Measurements from ENCODE around the gene C11orf98.

The C11orf98 gene

GRCh38 chr11:62671608-62672389 lies 6.8 kb upstream of the C11orf98 start, which contains the start of the genes LBHD1 and UQCC3:
LBHD1 (minus strand) TSS chr11:62672267; CDS start chr11:62670031, 2,236 bp downstream.
UQCC3 (plus strand) TSS chr11:62671673; CDS start chr11:62671746, 73 bp downstream.
- DNase-seq (ENCODE audit: extremely low read depth, low read depth): peak; percentile 53
- no peak for TF ChIP-seq CTCF (IDR thresholded peaks at IDR 0.05; ENCODE audit: low read depth, low read length)

GRCh38 chr11:62671236-62671607 lies 6.2 kb upstream of the C11orf98 start:
- no peak for TF ChIP-seq CTCF (IDR thresholded peaks at IDR 0.05; ENCODE audit: low read depth, low read length)
- no peak for DNase-seq (ENCODE audit: extremely low read depth, low read depth)

DNA sequence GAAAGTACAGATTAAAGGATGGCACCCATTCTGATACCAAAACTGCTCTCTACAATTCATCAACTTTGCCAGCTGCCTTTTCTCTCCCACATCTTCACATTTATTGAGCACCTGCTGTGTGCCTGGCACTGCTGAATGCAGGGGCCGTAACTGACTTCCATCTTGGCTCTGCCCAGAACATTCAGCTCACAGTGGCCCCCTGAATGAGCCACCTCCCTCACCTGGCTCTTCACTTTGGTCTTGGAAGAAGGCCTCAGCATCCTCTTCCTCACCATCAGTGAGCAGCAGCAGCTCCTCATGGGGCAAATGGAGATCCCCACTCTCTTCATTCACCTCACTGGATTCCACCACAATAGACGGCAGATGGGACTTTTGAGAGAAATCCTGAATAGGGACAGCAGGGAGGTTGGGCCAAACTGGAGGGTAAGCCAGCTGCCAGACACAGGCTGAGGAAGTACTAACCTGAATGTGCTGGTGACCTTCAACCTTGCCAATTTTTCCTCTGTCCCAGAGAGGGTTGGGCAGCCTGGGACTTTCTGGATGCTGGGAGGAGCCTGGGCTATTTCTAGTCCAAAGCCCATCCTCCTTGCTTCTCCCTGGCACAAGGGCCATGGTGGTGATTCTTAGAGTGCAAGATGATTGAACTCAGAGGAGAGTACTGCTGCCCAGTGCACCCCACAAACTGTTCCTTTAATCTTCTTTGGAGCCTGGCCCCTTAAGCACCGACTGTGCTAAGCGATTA lies 4.6 kb upstream of the C11orf98 start:
- TF ChIP-seq CTCF (IDR thresholded peaks at IDR 0.05; ENCODE audit: low read depth, low read length): no peak
- no peak for DNase-seq (ENCODE audit: extremely low read depth, low read depth)

DNA sequence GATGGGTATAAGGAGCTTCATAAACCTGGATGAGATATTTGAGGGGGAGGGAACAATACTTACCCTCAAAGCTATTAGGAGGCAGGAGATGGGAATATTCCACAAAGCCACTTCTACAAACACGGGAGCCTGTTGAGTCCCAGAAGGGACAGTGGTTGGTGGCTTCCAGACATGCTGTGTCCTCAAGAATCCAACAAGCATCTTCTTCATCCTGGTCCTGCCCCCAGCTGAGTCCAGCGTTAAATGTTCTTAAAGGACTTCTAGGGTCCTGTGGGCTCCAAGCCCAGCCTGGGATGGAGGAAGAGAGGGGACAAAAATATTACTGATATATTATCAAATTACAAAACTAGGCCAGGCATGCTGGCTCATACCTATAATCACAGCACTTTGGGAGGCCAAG lies 2.5 kb upstream of the C11orf98 start:
- no peak for TF ChIP-seq CTCF (IDR thresholded peaks at IDR 0.05; ENCODE audit: low read depth, low read length)
- no peak for DNase-seq (ENCODE audit: extremely low read depth, low read depth)

DNA sequence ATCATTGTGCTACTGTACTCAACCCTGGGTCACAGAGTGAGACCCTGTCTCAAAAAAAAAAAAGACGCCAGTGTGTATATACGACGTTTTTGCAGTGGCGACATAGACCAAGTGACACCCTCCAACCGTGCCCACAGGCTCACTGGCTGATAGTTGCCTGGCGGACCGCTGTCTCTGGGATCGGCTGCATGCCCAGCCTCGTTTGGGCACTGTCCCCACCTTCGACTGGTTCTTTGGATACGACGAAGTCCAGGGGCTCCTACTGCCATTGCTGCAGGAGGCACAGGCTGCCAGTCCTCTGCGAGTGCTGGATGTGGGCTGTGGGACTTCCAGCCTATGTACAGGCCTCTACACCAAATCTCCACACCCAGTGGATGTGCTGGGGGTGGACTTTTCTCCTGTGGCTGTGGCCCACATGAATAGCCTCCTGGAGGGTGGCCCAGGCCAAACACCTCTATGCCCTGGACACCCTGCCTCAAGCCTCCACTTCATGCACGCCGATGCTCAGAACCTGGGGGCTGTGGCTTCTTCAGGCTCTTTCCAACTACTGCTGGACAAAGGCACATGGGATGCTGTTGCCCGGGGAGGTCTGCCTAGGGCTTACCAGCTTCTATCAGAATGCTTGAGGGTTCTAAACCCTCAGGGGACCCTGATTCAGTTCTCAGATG lies 1.4 kb upstream of the C11orf98 start:
- DNase-seq (ENCODE audit: extremely low read depth, low read depth): no peak
- no peak for TF ChIP-seq CTCF (IDR thresholded peaks at IDR 0.05; ENCODE audit: low read depth, low read length)

- no peak for DNase-seq (ENCODE audit: extremely low read depth, low read depth)
- no peak for TF ChIP-seq CTCF (IDR thresholded peaks at IDR 0.05; ENCODE audit: low read depth, low read length)
Observed at GRCh38 chr11:62665599-62666258, 719 bp upstream of the C11orf98 start.

All from AG09319 (cell line).